HL-60 (cell line): ENCODE data around the gene EXOSC6.
"Not testable (repeated sequence)": the region's sequence is repeated elsewhere in the genome, so short reads cannot be mapped to it uniquely, and the experiment has no call there.

ENCODE experiments used
- DNase-seq, 2 experiments: peaks; one replicate each; pipeline ENCODE4 v3.0.0-alpha.2; 2010 to 2020; ENCODE audit warnings: low read depth in 1 of 2, low spot score in 1 of 2
- H3K27ac ChIP-seq: fragments of 250-450 bp; sonication (Bioruptor Pico); replicated peaks from 2 replicates; pipeline ENCODE4 v1.5.1; 2020; ENCODE audit warnings: mild to moderate bottlenecking, moderate library complexity
- H3K27me3 ChIP-seq: fragments of 250-450 bp; sonication (Bioruptor Pico); 2 replicates; pipeline ENCODE4 v1.5.1; 2021; ENCODE audit warnings: mild to moderate bottlenecking, moderate library complexity; ENCODE audit not compliant: insufficient read depth, poor library complexity, severe bottlenecking
- H3K4me3 ChIP-seq: replicated peaks from 2 replicates; pipeline ENCODE4 v1.5.1; 2011; ENCODE audit warnings: mild to moderate bottlenecking, control low read depth, low read length; ENCODE audit not compliant: insufficient read depth

The EXOSC6 gene

DNA sequence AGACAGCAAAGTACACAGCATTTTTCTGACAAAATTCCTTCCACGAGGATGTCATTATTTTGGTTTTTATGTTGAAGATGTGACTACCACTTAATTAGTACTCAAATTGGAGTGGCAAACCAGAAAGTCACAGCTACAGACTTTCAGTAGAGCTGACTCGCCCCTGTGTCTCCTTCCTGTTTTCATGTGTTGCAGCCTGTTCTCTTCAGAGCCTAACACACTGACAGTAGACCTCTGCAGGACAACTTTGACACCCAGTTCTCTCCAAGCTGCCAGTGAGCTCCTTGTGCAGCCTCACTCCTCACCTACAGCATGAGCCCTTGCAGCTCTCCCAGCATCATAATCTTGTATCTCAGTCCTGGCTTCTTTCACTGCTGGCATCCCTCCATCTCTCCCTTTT, 29.2 kb downstream of the EXOSC6 start:
- H3K27ac ChIP-seq, H3K4me3 ChIP-seq, H3K27me3 ChIP-seq: not testable (repeated sequence)
- DNase-seq = peak in 1 of 2 experiments; percentile 6

DNA sequence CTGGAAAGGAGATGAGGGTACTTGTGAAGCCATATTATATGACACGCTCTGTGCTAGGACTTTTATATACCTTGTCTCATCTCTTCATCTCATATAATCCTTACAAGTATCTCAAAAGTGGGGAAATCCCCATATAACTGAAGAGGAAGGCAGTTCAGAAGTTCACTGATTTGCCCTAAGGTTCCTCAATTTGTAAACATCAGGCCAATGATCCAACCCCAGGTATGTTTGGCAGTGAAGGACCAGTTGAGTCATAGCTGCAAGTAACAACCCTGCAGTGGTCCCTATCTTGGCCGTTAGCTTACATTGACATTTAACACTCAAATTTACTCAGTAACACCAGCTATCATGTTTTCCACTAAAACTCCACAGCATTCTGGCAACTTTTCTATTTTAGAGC, 33.2 kb downstream of the EXOSC6 start:
- not testable (repeated sequence) for H3K27ac ChIP-seq, DNase-seq, H3K4me3 ChIP-seq, H3K27me3 ChIP-seq

DNA sequence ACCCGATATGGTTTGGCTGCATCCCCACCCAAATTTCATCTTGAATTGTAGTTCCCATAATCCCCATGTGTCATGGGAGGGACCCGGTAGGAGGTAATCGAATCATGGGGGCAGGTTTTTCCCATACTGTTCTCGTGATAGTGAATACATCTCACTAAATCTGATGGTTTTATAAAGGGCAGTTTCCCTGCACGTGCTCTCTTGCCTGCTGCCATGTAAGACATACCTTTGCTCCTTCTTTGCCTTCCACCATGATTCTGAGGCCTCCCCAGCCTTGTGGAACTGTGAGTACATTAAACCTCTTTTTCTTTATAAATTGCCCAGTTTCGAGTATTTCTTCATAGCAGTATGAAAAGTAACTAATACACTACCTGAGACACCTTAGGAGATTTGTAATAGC, 45.4 kb downstream of the EXOSC6 start:
- DNase-seq, H3K4me3 ChIP-seq, H3K27ac ChIP-seq, H3K27me3 ChIP-seq: not testable (repeated sequence)

- H3K4me3 ChIP-seq, H3K27ac ChIP-seq, DNase-seq, H3K27me3 ChIP-seq: not testable (repeated sequence)
Observed at GRCh38 chr16:70204668-70205405, 46.9 kb downstream of the EXOSC6 start.

DNA sequence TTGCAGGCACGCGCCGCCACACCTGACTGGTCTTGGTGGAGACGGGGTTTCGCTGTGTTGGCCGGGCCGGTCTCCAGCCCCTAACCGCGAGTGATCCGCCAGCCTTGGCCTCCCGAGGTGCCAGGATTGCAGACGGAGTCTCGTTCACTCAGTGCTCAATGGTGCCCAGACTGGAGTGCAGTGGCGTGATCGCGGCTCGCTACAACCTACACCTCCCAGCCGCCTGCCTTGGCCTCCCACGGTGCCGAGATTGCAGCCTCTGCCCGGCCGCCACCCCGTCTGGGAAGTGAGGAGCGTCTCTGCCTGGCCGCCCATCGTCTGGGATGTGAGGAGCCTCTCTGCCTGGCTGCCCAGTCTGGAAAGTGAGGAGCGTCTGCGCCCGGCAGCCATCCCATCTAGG, 47.7 kb downstream of the EXOSC6 start:
- not testable (repeated sequence) for DNase-seq, H3K27ac ChIP-seq, H3K4me3 ChIP-seq, H3K27me3 ChIP-seq

DNA sequence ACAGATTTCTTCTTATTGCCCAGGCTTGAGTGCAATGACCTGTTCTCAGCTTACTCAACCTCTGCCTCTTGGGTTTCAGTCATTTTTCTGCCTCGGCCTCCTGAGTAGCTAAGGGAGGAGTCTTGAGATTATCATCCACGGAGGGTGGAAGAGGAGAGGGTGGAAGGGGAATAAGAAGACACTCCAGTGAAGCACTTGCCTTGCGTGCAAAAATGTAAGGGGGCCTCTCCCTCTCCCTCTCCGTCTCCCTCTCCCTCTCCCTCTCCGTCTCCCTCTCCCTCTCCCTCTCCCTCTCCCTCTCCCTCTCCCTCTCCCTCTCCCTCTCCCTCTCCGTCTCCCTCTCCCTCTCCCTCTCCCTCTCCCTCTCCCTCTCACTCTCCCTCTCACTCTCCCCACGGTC, 48.2 kb downstream of the EXOSC6 start:
- not testable (repeated sequence) for H3K4me3 ChIP-seq

DNA sequence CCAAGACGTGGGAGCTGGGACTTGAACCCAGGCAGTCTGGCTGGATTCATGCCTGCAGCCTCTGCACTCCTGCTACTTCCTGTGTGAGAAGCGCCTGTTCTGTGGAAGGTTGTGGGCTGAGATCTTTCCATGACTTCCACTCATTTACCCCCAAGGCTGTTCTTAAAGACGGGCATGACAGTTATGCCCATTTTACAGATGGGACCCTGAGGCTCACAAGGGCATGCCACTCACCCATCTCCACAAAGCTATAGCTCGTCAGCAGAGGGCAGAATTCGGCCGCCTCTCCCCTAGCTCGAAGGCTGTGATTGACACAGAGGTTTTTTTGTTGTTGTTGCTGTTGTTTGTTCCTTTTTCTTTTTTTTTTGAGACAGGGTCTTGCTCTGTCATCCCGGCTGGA, 51.7 kb downstream of the EXOSC6 start:
- not testable (repeated sequence) for H3K4me3 ChIP-seq, H3K27ac ChIP-seq, H3K27me3 ChIP-seq, DNase-seq

More for the DNA sequence above, 48.2 kb downstream of the EXOSC6 start:
- H3K27me3 ChIP-seq, DNase-seq, H3K27ac ChIP-seq: not testable (repeated sequence)

- not testable (repeated sequence) for DNase-seq, H3K27me3 ChIP-seq, H3K27ac ChIP-seq, H3K4me3 ChIP-seq
Observed at GRCh38 chr16:70199170-70199569, 52.6 kb downstream of the EXOSC6 start.

DNA sequence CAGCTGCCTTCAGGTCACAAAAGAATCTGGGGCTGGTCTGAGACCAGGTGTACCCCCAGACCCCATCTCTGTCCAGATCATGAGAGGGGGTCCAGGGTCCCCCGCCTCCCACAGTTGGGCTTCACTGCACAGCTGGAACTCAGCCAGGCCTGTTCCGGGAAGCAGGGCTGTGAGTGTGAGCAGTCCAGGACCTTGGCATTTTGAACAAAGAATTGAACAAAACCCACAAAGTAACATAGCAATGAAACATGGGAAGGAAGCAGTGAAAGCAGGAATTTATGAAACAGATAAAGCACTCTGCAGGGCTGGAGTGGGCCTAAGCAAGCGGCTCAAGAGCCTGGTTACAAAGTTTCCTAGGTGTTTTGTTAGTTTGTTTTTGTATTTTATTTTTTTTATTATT, 53.1 kb downstream of the EXOSC6 start:
- not testable (repeated sequence) for H3K27me3 ChIP-seq, H3K27ac ChIP-seq, DNase-seq, H3K4me3 ChIP-seq

DNA sequence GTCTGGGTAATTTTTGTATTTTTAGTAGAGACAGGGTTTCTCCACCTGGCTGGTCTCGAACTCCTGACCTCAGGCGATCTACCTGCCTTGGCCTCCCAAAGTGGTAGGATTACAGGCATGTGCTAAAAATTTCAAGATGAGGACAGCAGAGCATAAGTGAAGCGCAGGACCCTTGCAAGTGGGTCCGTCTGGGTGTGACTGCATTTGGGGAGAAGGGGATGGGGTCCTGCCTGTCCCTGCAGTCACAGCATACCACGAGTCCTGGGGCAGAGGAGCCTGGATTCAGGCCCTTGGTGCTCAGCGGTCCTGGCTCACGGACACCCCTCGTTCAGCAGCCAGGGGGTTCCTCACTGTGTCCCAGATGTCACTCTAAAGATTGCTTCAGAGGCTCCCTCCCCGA, 53.5 kb downstream of the EXOSC6 start:
- not testable (repeated sequence) for H3K4me3 ChIP-seq, H3K27ac ChIP-seq, DNase-seq, H3K27me3 ChIP-seq

DNA sequence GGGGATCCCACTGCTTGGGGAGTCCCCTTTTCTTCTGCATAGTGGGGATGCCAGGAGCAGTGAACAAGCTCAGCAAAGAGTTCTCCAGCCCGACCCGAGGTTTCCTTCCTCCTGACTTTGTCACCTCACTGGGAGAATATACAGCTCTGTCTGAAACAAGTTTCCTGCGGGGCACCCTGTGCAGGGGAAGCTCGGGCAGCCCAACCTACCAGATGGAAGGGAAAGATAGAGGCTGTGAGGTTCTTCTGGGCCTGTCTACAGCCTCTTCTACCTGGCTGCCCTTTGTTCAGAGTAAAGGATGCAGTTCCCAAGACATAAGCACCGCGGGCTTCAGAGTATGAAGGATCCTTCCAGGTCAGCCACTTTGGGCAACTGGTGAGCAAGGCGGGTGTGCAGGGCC, 54.1 kb downstream of the EXOSC6 start:
- not testable (repeated sequence) for H3K4me3 ChIP-seq, H3K27ac ChIP-seq, DNase-seq, H3K27me3 ChIP-seq
